Measurements from ENCODE around the gene ERICH3.

- no peak for TF ChIP-seq TARDBP (IDR thresholded peaks at IDR 0.05)
- TF ChIP-seq SP1 (IDR thresholded peaks at IDR 0.05) = no peak
- no peak for TF ChIP-seq SUZ12 (IDR thresholded peaks at IDR 0.05)
- no peak for TF ChIP-seq FOXA1 (IDR thresholded peaks at IDR 0.05)
- no peak for TF ChIP-seq BHLHE40 (IDR thresholded peaks at IDR 0.05; ENCODE audit: borderline replicate concordance)
These were observed 17.3 kb upstream of the ERICH3 start for GRCh38 chr1:74690909-74691308.
